DOHH2 (cell line): ENCODE measurements around the gene MYO15A.

Experiments used
- H3F3A ChIP-seq: fragments of 200-600 bp; sonication (generic), shearing (Covaris generic); 2 replicates; pipeline ENCODE4 v1.6.0; 2016; ENCODE audit warnings: antibody characterized with exemption, mild to moderate bottlenecking; ENCODE audit not compliant: control insufficient read depth, insufficient read depth
- H3K27ac ChIP-seq: fragments of 200-600 bp; sonication (generic); 2 replicates; pipeline ENCODE4 v1.5.1; 2014; ENCODE audit warnings: low read depth, mild to moderate bottlenecking, low read length, moderate library complexity
- H3K27me3 ChIP-seq: fragments of 200-600 bp; sonication (generic); 2 replicates; pipeline ENCODE4 v1.6.1; 2014; ENCODE audit warnings: mild to moderate bottlenecking, low read length, mixed read lengths; ENCODE audit not compliant: control insufficient read depth
- H3K36me3 ChIP-seq: fragments of 200-600 bp; sonication (generic); 2 replicates; pipeline ENCODE4 v1.6.1; 2014; ENCODE audit warnings: mild to moderate bottlenecking, low read length, moderate library complexity, mixed read lengths; ENCODE audit not compliant: control insufficient read depth
- H3K4me1 ChIP-seq: fragments of 200-600 bp; sonication (generic); 2 replicates; pipeline ENCODE4 v1.6.1; 2014; ENCODE audit warnings: mild to moderate bottlenecking, low read length, mixed read lengths; ENCODE audit not compliant: control insufficient read depth
- H3K4me2 ChIP-seq: fragments of 200-600 bp; sonication (generic); 2 replicates; pipeline ENCODE4 v1.6.0; 2014; ENCODE audit warnings: mild to moderate bottlenecking, low read length, moderate library complexity
- H3K4me3 ChIP-seq: fragments of 200-600 bp; sonication (generic); 2 replicates; pipeline ENCODE4 v1.5.1; 2014; ENCODE audit warnings: mild to moderate bottlenecking, low read length, mixed read lengths
- H3K79me2 ChIP-seq: fragments of 200-600 bp; sonication (generic); 2 replicates; pipeline ENCODE4 v1.6.1; 2014; ENCODE audit warnings: mild to moderate bottlenecking, low read length, mixed read lengths; ENCODE audit not compliant: control insufficient read depth
- H3K9me2 ChIP-seq: fragments of 200-600 bp; sonication (generic); replicated peaks from 2 replicates; pipeline ENCODE4 v1.6.1; 2014; ENCODE audit warnings: mild to moderate bottlenecking, low read length, mixed read lengths; ENCODE audit not compliant: control insufficient read depth
- H3K9me3 ChIP-seq: fragments of 200-600 bp; sonication (generic); 2 replicates; pipeline ENCODE4 v1.6.1; 2014; ENCODE audit warnings: antibody characterized with exemption, low read length, mixed read lengths; ENCODE audit not compliant: control insufficient read depth, insufficient read depth
- H4K20me1 ChIP-seq: fragments of 200-600 bp; sonication (generic); 2 replicates; pipeline ENCODE4 v1.6.0; 2014; ENCODE audit warnings: low read depth, mild to moderate bottlenecking, antibody characterized with exemption, low read length, moderate library complexity; ENCODE audit not compliant: control insufficient read depth, insufficient read depth
- CTCF ChIP-seq: fragments of 200-600 bp; sonication (generic); IDR thresholded peaks from one replicate; pipeline ENCODE4 v1.5.1; 2014; ENCODE audit warnings: antibody characterized with exemption, mild to moderate bottlenecking, low read depth, low read length; ENCODE audit not compliant: poor library complexity, severe bottlenecking
- EZH2phosphoT487 ChIP-seq: fragments of 200-600 bp; sonication (generic); IDR thresholded peaks from 2 replicates; pipeline ENCODE4 v1.6.1; 2017; ENCODE audit warnings: borderline replicate concordance, mild to moderate bottlenecking, antibody characterized with exemption, low read length, moderate library complexity, mixed read lengths

The MYO15A gene

GRCh38 chr17:18217412-18218015 lies 109.0 kb downstream of the MYO15A start:
- no peaks in the 10 kb centered on the region for H3K36me3 ChIP-seq

GRCh38 chr17:18218756-18219415 lies 110.3 kb downstream of the MYO15A start:
- peaks cover 3% of the 10 kb centered on the region; the same call in 1 of the 2 replicates for H3F3A ChIP-seq
- no peak overlapping the region for H3K4me2 ChIP-seq
- H4K20me1 ChIP-seq: no peaks in the 10 kb centered on the region
- no peaks in the 10 kb centered on the region for H3K27me3 ChIP-seq
- no peaks in the 10 kb centered on the region for H3K4me1 ChIP-seq
- no peaks in the 10 kb centered on the region for H3K36me3 ChIP-seq
- TF ChIP-seq EZH2phosphoT487 (no peak), CTCF (no peak)
- no peaks in the 10 kb centered on the region for H3K79me2 ChIP-seq
- no peaks in the 10 kb centered on the region for H3K9me3 ChIP-seq
- H3K4me3 ChIP-seq: no peak overlapping the region
- H3K27ac ChIP-seq: no peak overlapping the region
- no peaks in the 10 kb centered on the region for H3K9me2 ChIP-seq

More at GRCh38 chr17:18217412-18218015, 109.0 kb downstream of the MYO15A start:
- Histone ChIP-seq H3K4me3 (no peak overlapping the region), H4K20me1 (no peaks in the 10 kb centered on the region), H3K9me2 (no peaks in the 10 kb centered on the region), H3K79me2 (no peaks in the 10 kb centered on the region), H3K27me3 (no peaks in the 10 kb centered on the region), H3K4me1 (no peaks in the 10 kb centered on the region), H3K9me3 (no peaks in the 10 kb centered on the region), H3F3A (peaks cover 3% of the 10 kb centered on the region; the same call in 1 of the 2 replicates), H3K4me2 (no peak overlapping the region), H3K27ac (no peak overlapping the region)
- peak; percentile 85 for TF ChIP-seq CTCF
- no peak for TF ChIP-seq EZH2phosphoT487

GRCh38 chr17:18224053-18224386 lies 115.5 kb downstream of the MYO15A start:
- Histone ChIP-seq H3K27ac (no peak overlapping the region), H3K4me3 (no peak overlapping the region), H3K4me2 (no peak overlapping the region), H3F3A (no peaks in the 10 kb centered on the region), H3K36me3 (no peaks in the 10 kb centered on the region), H3K27me3 (no peaks in the 10 kb centered on the region), H3K79me2 (peaks cover 8% of the 10 kb centered on the region), H4K20me1 (no peaks in the 10 kb centered on the region), H3K4me1 (peaks cover 14% of the 10 kb centered on the region), H3K9me3 (no peaks in the 10 kb centered on the region), H3K9me2 (no peaks in the 10 kb centered on the region)
- TF ChIP-seq CTCF (no peak), EZH2phosphoT487 (no peak)
